ENCODE measurements around the gene TAP1. TPM values are rescaled to one million over a fixed set of nuclear protein-coding genes. Genes with fewer than 3 reads are reported as not detected.

The TAP1 gene
- total and polyA plus RNA-seq, 10 of the 15 experiments (the other 5 are each of a cell fraction or from before 2014, with no cell fraction given), result 33.4 to 249 (median 169) TPM

GRCh38 chr6:32827025-32827424 is 26.5 kb downstream of the TAP1 start:
- no peak overlapping the region for H2AFZ ChIP-seq (ENCODE audit: control insufficient read depth, low read depth, low read length)
- H3K9ac ChIP-seq (ENCODE audit: control insufficient read depth, insufficient read depth, low read length), result no peak overlapping the region
- DNase-seq (ENCODE audit: low read depth, low spot score) (no peak), ATAC-seq (no peak), FAIRE-seq (no peak)
- RAD21 ChIA-PET (ENCODE audit: unreplicated experiment), result interaction anchor here (1.1 to 2.0 kb wide), 2 partner anchors 12 to 41 kb away, joined by 8 to 9 read pairs; partner anchors contain the start of gene TAP2
- no peak overlapping the region for H3K27ac ChIP-seq (ENCODE audit: control insufficient read depth, insufficient read depth)
- POLR2A ChIA-PET, result interaction anchor here (1.3 to 2.3 kb wide), 3 partner anchors 11 to 29 kb away, joined by 3 to 11 read pairs (median 5); partner anchors contain the start of gene TAP2
- no peaks in the 10 kb centered on the region for H3K9me3 ChIP-seq (replicated peaks; ENCODE audit: control insufficient read depth, insufficient read depth, low read length)
- H3K4me2 ChIP-seq (ENCODE audit: control insufficient read depth, insufficient read depth), result no peak overlapping the region
- in situ Hi-C loops (cut with MboI), result no loop called here
- intact Hi-C loops (cut with micrococcal nuclease; ENCODE audit: unreplicated experiment), result loop anchor here (5.0 kb wide), 1 partner anchor 40 kb away; no protein-coding TSS in a partner anchor
- peaks cover 7 to 24% of the 10 kb centered on the region in 2 experiments for H3K36me3 ChIP-seq (ENCODE audit: control insufficient read depth in 2 of 2, insufficient read depth in 2 of 2, low read length in 1 of 2)
- H3K4me3 ChIP-seq, result no peak overlapping the region
- BruUV-seq (replicated peaks), result no TSS peak
- H3K27me3 ChIP-seq (replicated peaks in 1 of 2; ENCODE audit: control insufficient read depth in 2 of 2, insufficient read depth in 2 of 2, low read length in 1 of 2), result no peaks in the 10 kb centered on the region
- H3K79me2 ChIP-seq (ENCODE audit: control insufficient read depth, insufficient read depth, low read length), result no peaks in the 10 kb centered on the region
- CTCF ChIA-PET, result interaction anchor here (0.6 to 4.3 kb wide), 7 partner anchors 8 to 158 kb away, joined by 3 to 66 read pairs (median 7); partner anchors contain the start of gene TAP2
- H4K20me1 ChIP-seq (ENCODE audit: control insufficient read depth, insufficient read depth), result no peaks in the 10 kb centered on the region
- 98% methylated on average over 3 of the region's 3 CpGs for whole genome bisulfite sequencing (ENCODE audit: insufficient coverage, insufficient replicate concordance, low lambda C conversion rate, missing lambda C conversion rate)
- TF ChIP-seq ATF3 (IDR thresholded peaks at IDR 0.05; ENCODE audit: borderline replicate concordance, extremely low read depth, low read depth, low read length) (no peak), NR2C2 (IDR thresholded peaks at IDR 0.05; ENCODE audit: borderline replicate concordance, control insufficient read depth, insufficient read length, low read depth) (no peak), EZH2 (IDR thresholded peaks at IDR 0.05; ENCODE audit: borderline replicate concordance, control insufficient read depth, low read depth, low read length) (no peak), ZBTB33 (IDR thresholded peaks at IDR 0.05) (no peak), RELA (IDR thresholded peaks at IDR 0.05; ENCODE audit: borderline replicate concordance, partially characterized antibody) (no peak), SUZ12 (IDR thresholded peaks at IDR 0.05; ENCODE audit: unreplicated experiment) (no peak), PML (IDR thresholded peaks at IDR 0.05; ENCODE audit: low read length) (no peak), RAD21 (IDR thresholded peaks at IDR 0.05; ENCODE audit: insufficient read depth, low read depth, low read length) (no peak), CBX5 (IDR thresholded peaks at IDR 0.05; ENCODE audit: low read depth) (no peak), POLR2AphosphoS2 (IDR thresholded peaks at IDR 0.05; ENCODE audit: low read depth, low read length) (no peak), SP1 (IDR thresholded peaks at IDR 0.05; ENCODE audit: low read depth, low read length) (no peak), CHD2 (IDR thresholded peaks at IDR 0.05; ENCODE audit: borderline replicate concordance, low read depth, low read length) (no peak), TAF1 (IDR thresholded peaks at IDR 0.05; ENCODE audit: borderline replicate concordance, low read depth, low read length) (no peak)
- SMC1A ChIA-PET (ENCODE audit: uncharacterized antibody, unreplicated experiment), result interaction anchor here (1.1 to 4.1 kb wide), 4 partner anchors 26 to 440 kb away, joined by 3 to 51 read pairs (median 6); partner anchors contain the start of gene TAP1
- H3K4me1 ChIP-seq (ENCODE audit: control insufficient read depth, insufficient read depth, low read length), result no peaks in the 10 kb centered on the region
